Sigmoid colon (tissue), 4 donors: Measurements from ENCODE around the gene TINAG.

Experiments
- CTCF ChIP-seq, 4 experiments: fragments of 450-650 bp in 3 of 4; fragments of 200-600 bp in 1 of 4; IDR thresholded peaks; one replicate each; pipeline ENCODE4 v1.5.1; 2016 to 2019; ENCODE audit warnings: antibody characterized with exemption in 4 of 4, mild to moderate bottlenecking in 3 of 4, moderate library complexity in 2 of 4
- POLR2A ChIP-seq, 2 donors: fragments of 450-650 bp; IDR thresholded peaks; one replicate each; pipeline ENCODE4 v1.6.1; 2016; ENCODE audit warnings: antibody characterized with exemption in 2 of 2, mild to moderate bottlenecking in 2 of 2, moderate library complexity in 2 of 2
- POLR2AphosphoS5 ChIP-seq, 4 donors: sonication (generic); formaldehyde crosslinking; IDR thresholded peaks; one replicate each; pipeline ENCODE4 v1.6.1; 2017; ENCODE audit warnings: antibody characterized with exemption in 4 of 4

GRCh38 chr6:54299542-54300269 lies 8.5 kb upstream of the TINAG start:
- no peak for TF ChIP-seq CTCF (IDR thresholded peaks at IDR 0.05)
- no peak for TF ChIP-seq POLR2A (IDR thresholded peaks at IDR 0.05)
- no peak for TF ChIP-seq POLR2AphosphoS5 (IDR thresholded peaks at IDR 0.05)
